Mononuclear cell (primary cell): ENCODE data around the gene IL1RAPL1. TPM values are rescaled to one million over a fixed set of nuclear protein-coding genes. Genes with fewer than 3 reads are reported as not detected.

ENCODE experiments used
- H3K27me3 ChIP-seq: 2 replicates; pipeline ENCODE4 v1.6.0; 2011; ENCODE audit warnings: low read length, control low read depth; ENCODE audit not compliant: insufficient read depth
- H3K4me1 ChIP-seq: 2 replicates; pipeline ENCODE4 v1.5.1; 2011; ENCODE audit warnings: mild to moderate bottlenecking, low read length, control low read depth; ENCODE audit not compliant: insufficient read depth
- H3K4me3 ChIP-seq: 2 replicates; pipeline ENCODE4 v1.5.1; 2011; ENCODE audit warnings: mild to moderate bottlenecking, low read length, moderate library complexity
- H3K9me3 ChIP-seq: 2 replicates; pipeline ENCODE4 v1.5.1; 2011; ENCODE audit warnings: low read depth, mild to moderate bottlenecking, control low read depth, low read length
- total RNA-seq: library from RNA; depleted of rRNA; stranded (reverse); fragments of >200 nt; gene quantifications from one replicate; pipeline ENCODE4 v1.2.3, GENCODE V29; 2012

IL1RAPL1 gene
- total RNA-seq, 1 donor = under 0.01 TPM

DNA sequence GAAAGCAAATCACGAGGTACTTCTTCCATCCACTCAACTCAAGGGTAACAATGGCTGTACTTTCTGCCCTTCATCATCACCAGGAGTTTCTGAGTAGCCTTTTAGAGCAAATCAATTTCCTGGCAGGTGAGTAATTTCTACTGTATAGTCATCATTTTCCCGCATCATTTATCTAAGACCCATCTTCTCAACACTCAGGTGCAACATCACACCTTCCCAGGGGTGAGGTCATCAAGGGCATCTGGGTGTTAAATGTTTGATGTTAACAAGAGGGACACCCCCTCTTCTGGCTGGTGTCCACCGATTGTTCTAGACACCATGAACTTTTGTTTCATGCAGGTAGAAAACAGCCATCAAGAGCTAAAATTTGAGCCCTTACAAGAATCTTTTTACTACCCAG, 1314.8 kb downstream of the IL1RAPL1 start:
- H3K27me3 ChIP-seq = no peaks in the 10 kb centered on the region

GRCh38 chrX:29903360-29903759, 1316.1 kb downstream of the IL1RAPL1 start:
- H3K27me3 ChIP-seq = no peaks in the 10 kb centered on the region
- H3K4me3 ChIP-seq = no peak overlapping the region
- no peaks in the 10 kb centered on the region for H3K4me1 ChIP-seq
- H3K9me3 ChIP-seq = no peaks in the 10 kb centered on the region

More for the DNA sequence above, 1314.8 kb downstream of the IL1RAPL1 start:
- Histone ChIP-seq H3K9me3 (no peaks in the 10 kb centered on the region), H3K4me3 (no peak overlapping the region), H3K4me1 (no peaks in the 10 kb centered on the region)

GRCh38 chrX:29911673-29912072, 1324.4 kb downstream of the IL1RAPL1 start:
- H3K27me3 ChIP-seq = no peaks in the 10 kb centered on the region
- H3K4me1 ChIP-seq = no peaks in the 10 kb centered on the region
- H3K4me3 ChIP-seq = no peak overlapping the region
- no peaks in the 10 kb centered on the region for H3K9me3 ChIP-seq

DNA sequence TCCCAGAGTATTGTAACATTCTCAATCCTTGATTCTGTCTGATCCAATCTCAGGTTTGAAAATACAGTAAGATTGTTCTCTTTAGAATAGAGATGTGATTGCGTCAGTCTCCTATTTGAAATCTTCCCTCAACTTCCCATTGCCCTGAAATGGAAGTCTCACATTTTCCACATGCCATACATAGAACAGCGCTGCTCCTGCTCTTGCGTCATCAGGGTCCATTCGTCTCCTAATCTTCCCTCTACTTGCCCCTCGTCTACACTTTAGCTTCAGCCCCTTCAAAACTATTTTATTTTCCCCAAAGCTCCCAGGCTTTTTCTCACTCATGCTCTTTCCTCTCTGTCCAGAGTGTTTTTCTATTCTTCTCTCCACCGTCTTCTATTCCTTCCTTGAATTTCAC, 1326.4 kb downstream of the IL1RAPL1 start:
- Histone ChIP-seq H3K27me3 (no peaks in the 10 kb centered on the region), H3K4me3 (no peak overlapping the region), H3K4me1 (no peaks in the 10 kb centered on the region), H3K9me3 (no peaks in the 10 kb centered on the region)

DNA sequence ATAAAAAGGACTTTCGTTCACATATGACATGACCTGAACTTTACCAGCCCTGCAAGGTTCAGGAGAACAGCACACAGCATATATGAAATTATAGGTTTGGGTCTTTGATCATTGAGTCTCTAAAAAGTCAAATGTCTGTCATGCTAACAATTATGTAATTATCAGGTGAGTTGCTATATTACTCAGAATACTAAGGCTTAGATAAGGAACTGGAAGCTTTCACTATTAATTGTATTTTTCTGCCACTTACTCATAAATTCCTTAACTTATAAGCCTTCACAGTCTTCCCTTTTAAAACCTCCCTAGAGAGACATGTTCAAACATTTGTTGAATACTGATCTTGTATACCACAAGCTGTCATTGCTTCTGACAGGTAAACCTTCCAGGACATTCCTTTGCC, 1335.4 kb downstream of the IL1RAPL1 start:
- Histone ChIP-seq H3K4me1 (no peaks in the 10 kb centered on the region), H3K9me3 (no peaks in the 10 kb centered on the region), H3K4me3 (no peak overlapping the region), H3K27me3 (no peaks in the 10 kb centered on the region)

- no peaks in the 10 kb centered on the region for H3K27me3 ChIP-seq
- no peaks in the 10 kb centered on the region for H3K4me1 ChIP-seq
- no peak overlapping the region for H3K4me3 ChIP-seq
- no peaks in the 10 kb centered on the region for H3K9me3 ChIP-seq
These were observed 1338.8 kb downstream of the IL1RAPL1 start for GRCh38 chrX:29926056-29926455.

- Histone ChIP-seq H3K27me3 (no peaks in the 10 kb centered on the region), H3K4me3 (no peak overlapping the region), H3K9me3 (no peaks in the 10 kb centered on the region)
These were observed 1339.4 kb downstream of the IL1RAPL1 start for GRCh38 chrX:29926659-29927058.

DNA sequence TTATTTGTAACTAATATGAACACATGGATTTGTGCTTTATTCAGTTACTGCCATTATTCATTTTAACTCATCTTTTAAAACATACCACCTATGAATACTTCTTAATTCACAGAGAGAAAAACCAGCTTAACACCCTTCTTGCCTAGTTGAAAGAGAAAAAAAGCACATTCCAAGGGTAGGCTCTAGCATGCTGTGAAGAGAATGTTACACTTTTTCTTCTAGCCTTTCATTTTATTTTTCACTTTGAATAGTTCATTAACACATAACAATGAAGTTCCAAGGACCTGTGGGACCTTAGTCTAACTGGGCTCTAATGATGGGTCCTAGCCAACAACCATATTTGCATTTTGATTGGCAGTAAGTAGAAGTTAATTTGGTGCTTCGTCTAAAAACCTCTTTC, 1348.2 kb downstream of the IL1RAPL1 start:
- Histone ChIP-seq H3K9me3 (no peaks in the 10 kb centered on the region), H3K4me1 (no peaks in the 10 kb centered on the region), H3K4me3 (no peak overlapping the region), H3K27me3 (no peaks in the 10 kb centered on the region)

More at GRCh38 chrX:29926659-29927058, 1339.4 kb downstream of the IL1RAPL1 start:
- H3K4me1 ChIP-seq = no peaks in the 10 kb centered on the region

DNA sequence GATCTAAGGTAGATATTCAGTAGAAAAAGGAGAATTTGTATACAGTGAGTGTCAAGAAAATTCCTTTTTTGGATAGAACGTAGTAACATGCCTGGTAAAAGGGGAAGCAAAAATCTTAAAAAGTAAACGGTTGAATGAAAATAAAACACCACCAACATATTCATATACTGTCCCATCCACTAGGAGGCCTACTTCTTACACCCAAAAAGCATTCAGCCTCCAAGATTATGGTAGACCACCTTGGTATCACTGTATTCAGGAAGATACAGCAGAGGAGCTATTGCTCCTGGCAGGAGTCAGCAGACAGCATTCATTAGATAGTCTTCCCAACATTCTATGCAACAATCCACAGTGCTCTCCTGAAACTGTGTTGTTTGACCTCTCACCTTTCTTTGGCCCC, 1353.5 kb downstream of the IL1RAPL1 start:
- Histone ChIP-seq H3K4me1 (no peaks in the 10 kb centered on the region), H3K4me3 (no peak overlapping the region), H3K27me3 (no peaks in the 10 kb centered on the region), H3K9me3 (no peaks in the 10 kb centered on the region)

GRCh38 chrX:29941287-29941686, 1354.0 kb downstream of the IL1RAPL1 start:
- H3K4me1 ChIP-seq = no peaks in the 10 kb centered on the region
- H3K4me3 ChIP-seq = no peak overlapping the region
- no peaks in the 10 kb centered on the region for H3K27me3 ChIP-seq
- no peaks in the 10 kb centered on the region for H3K9me3 ChIP-seq

DNA sequence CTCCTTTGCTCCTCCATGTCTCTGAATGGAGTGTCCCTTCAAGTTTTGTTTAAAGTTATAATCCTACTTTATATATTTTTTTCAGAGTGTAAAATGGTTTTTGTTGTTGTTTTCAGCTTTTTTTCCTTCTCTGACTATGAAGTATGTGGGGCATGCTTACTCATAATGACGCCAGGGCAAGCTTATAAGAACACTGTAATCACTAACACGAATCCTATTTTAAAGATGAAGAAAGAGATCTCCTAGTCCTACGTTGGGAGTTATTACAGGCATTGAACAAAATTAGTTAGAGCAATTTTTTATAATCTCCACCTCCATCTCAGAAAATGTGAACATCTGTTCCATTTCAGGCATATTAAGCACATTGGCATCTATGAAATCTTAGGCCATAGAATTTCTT, 1360.0 kb downstream of the IL1RAPL1 start:
- no peaks in the 10 kb centered on the region for H3K9me3 ChIP-seq
- H3K4me1 ChIP-seq = no peaks in the 10 kb centered on the region
- no peaks in the 10 kb centered on the region for H3K27me3 ChIP-seq
- no peak overlapping the region for H3K4me3 ChIP-seq

- no peaks in the 10 kb centered on the region for H3K9me3 ChIP-seq
- H3K4me3 ChIP-seq = no peak overlapping the region
- no peaks in the 10 kb centered on the region for H3K4me1 ChIP-seq
- no peaks in the 10 kb centered on the region for H3K27me3 ChIP-seq
These were observed 1361.4 kb downstream of the IL1RAPL1 start for GRCh38 chrX:29948653-29949052.

DNA sequence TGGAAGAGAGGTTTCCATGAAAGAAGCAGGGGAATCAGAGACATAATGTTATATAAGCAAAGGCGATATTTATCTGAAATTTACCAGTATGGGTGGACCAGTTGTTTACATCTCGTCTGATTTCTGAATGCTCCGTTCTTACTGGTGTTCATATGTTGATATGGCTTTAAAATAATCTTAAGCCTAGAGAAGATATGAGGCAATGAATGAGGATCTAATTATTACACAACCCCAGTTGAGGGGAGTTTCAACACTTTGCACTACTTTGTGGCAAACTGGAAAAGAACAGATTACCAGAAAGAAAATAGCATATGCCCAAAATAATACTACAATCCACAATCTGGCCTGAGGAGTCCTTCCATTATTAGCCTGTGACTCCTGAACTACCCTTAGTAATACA, 1364.8 kb downstream of the IL1RAPL1 start:
- H3K4me3 ChIP-seq = no peak overlapping the region
- H3K27me3 ChIP-seq = no peaks in the 10 kb centered on the region
- H3K9me3 ChIP-seq = no peaks in the 10 kb centered on the region
- no peaks in the 10 kb centered on the region for H3K4me1 ChIP-seq

DNA sequence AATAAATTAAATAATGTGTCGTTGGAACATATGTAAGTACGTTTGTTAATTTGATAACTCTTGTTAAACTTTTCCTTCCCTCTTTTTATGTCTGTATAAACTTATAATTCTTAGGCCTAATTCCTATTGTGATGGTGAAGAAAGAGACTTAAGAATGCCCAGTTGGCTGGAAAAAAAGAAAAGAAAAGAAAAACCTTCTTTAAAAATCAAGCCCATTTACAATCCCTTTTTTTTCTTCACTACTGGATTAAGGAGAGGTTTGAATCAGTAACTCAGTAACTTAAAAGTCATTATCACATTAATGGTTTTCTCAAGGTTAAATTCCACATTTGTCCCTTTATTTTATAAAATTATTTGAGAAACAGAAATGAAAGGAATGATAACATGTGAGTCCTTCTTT, 1374.8 kb downstream of the IL1RAPL1 start:
- no peaks in the 10 kb centered on the region for H3K9me3 ChIP-seq
- no peaks in the 10 kb centered on the region for H3K27me3 ChIP-seq
- H3K4me1 ChIP-seq = no peaks in the 10 kb centered on the region
- no peak overlapping the region for H3K4me3 ChIP-seq

GRCh38 chrX:29965634-29966033, 1378.4 kb downstream of the IL1RAPL1 start:
- Histone ChIP-seq H3K4me3 (no peak overlapping the region), H3K9me3 (no peaks in the 10 kb centered on the region), H3K27me3 (no peaks in the 10 kb centered on the region), H3K4me1 (no peaks in the 10 kb centered on the region)

DNA sequence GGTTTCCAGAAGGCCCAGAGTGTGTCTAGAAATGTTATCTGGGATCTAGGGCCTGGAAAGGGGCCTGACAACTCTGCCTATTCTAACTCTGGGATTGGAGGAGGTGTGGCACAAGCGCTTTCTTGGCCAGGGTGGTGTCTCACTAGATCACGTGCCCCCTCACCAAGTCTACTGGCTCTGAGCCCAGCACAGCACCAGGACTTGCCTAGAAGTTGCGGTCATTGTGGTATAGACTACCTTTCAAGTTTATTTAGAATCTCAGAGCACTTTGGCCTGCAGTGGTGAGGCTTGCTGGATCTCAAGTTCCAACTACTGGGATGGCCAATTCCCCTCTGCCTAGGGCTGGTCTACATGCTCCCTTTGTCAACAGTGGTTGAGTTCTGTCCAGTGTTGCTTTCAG, 1404.8 kb downstream of the IL1RAPL1 start:
- no peaks in the 10 kb centered on the region for H3K4me1 ChIP-seq

DNA sequence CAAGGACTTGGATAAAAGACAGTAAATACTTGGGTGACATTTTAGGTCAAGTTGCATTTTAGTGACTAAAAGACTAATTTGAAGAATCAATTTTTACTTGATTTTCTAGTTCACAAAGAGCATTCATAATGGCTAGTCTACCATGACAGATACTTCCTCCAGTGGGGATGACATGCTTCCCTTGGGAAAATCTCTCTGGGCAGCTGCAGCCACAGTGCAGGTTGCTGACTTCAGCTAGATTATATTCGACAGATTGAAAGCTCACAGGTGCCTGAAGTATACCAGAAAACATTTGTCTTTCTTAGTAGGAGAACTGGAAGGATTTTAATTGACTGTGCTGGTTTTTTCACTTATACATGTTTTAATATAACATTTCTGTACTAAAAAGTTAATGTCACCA, 1418.6 kb downstream of the IL1RAPL1 start:
- no peaks in the 10 kb centered on the region for H3K27me3 ChIP-seq
- no peaks in the 10 kb centered on the region for H3K4me1 ChIP-seq
- no peaks in the 10 kb centered on the region for H3K9me3 ChIP-seq
- H3K4me3 ChIP-seq = no peak overlapping the region

More for the DNA sequence above, 1404.8 kb downstream of the IL1RAPL1 start:
- H3K27me3 ChIP-seq = no peaks in the 10 kb centered on the region
- H3K4me3 ChIP-seq = no peak overlapping the region
- no peaks in the 10 kb centered on the region for H3K9me3 ChIP-seq
